HG02885 (cell line): ENCODE results near the gene HSPB7.
"Not testable (repeated sequence)": the region's sequence is repeated elsewhere in the genome, so short reads cannot be mapped to it uniquely, and the experiment has no call there.

ENCODE experiments used
- ATAC-seq: cut with Tn5 transposase; IDR thresholded peaks from one replicate; pipeline ENCODE4 v1.9.1; 2021; ENCODE audit warnings: mild to moderate bottlenecking; ENCODE audit not compliant: unreplicated experiment, poor library complexity

Gene HSPB7

GRCh38 chr1:16009678-16010077 lies 8.2 kb downstream of the HSPB7 start:
- ATAC-seq = no peak

GRCh38 chr1:16009030-16009460 lies 8.8 kb downstream of the HSPB7 start:
- no peak for ATAC-seq

GRCh38 chr1:16007671-16008341 lies 10.0 kb downstream of the HSPB7 start:
- no peak for ATAC-seq

DNA sequence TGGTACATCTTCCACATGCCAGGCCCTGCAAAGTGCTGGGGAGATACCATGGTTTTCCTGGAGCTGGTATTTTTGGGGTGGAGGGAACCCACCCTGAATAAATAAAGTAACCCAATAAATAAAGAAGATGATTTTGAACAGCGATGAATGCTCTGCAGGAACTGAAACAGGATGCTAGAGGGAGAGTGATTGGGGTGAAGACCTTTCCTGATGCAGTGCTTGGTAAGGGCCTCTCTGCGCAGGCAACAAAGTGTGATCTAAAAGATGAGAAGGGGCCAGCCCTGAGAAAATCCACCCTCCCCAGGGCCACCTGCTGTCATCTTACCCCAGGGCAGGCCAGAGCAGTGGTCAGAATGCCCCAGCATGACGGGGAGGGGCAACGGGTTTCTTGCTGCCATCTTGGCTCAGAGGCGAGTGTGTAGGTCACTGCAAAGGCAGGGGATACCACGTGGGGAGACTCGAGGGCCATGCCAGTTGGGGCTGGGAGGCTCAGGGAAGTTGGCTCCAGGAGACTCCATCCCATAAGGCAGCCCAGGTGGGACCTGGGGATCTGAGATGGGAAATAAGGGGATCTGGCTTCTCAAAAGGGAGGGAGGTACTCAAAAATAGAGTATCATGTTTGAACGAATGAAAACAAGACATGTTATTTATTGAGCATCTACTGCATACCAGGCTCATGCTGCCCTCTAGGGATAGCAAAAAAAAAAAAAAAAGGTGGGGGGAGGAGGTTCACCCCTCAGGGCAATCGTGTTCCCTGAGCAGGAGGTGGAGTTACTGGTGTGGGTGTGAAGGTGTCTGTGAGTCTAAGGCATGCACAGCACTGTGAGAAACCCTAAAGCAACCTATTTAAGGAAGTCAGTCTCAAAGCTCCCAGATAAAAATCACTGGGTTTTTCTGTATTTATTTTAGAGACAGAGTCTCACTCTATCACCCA lies 11.0 kb downstream of the HSPB7 start:
- ATAC-seq = no peak

DNA sequence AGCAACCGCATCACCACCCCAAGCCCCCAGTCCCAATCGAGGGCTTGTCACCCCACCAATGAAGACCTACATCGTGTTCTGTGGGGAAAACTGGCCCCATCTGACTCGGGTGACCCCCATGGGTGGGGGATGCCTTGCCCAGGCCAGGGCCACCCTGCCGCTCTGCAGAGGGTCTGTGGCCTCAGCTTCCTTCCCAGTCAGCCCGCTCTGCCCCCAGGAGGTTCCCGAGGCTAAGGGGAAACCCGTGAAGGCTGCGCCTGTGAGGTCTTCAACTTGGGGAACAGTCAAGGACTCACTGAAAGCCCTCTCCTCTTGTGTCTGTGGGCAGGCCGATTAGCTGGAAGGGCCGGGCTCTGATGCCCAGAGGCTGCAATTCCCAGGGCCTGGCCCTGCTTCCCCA lies 11.8 kb downstream of the HSPB7 start:
- no peak for ATAC-seq

DNA sequence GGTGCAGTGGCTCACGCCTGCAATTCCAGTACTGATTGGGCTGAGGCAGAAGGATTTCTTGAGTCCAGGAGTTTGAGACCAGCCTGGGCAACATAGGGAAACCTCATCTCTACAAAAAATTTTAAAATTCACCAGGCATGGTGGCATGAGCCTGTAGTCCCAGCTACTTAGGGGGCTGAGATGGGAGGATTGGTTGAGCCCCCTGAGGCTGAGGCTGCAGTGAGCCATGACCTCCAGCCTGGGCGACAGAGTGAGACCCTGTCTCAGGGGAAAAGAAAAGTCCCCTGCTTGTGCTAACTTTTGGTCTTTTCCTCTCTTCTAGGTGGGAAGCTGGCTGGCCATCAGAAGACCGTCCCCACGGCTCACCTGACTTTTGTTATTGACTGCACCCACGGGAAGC lies 12.2 kb downstream of the HSPB7 start:
- no peak for ATAC-seq

GRCh38 chr1:16001274-16001673 lies 16.6 kb downstream of the HSPB7 start:
- not testable (repeated sequence) for ATAC-seq

GRCh38 chr1:15998929-15999328 lies 18.9 kb downstream of the HSPB7 start:
- no peak for ATAC-seq

GRCh38 chr1:15997637-15998280 lies 20.1 kb downstream of the HSPB7 start:
- no peak for ATAC-seq

DNA sequence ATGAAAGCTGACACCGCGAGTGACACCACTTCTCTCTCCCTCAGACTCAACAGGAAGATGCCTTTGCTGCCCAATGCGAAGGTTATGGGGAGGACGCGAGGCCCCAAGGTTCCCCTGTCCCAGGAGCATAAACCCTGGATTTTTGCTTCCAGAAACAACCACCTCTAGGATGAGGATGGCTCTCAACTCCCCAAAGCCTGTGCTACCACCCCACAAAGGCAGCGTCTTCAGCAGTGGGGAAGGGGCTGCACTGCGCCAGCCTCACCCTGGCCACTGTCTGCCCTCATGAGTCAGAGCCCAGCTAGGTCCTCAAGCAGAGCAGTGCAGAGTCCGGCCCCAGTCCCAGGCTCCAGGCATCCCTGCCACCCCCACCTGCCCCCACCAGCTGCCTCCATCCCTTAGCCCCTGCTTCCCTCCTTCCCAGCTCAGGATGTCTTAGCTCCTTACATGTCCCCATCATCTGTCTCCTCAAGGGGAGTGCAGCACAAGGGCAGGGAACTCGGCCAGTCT lies 20.7 kb downstream of the HSPB7 start:
- ATAC-seq = no peak

DNA sequence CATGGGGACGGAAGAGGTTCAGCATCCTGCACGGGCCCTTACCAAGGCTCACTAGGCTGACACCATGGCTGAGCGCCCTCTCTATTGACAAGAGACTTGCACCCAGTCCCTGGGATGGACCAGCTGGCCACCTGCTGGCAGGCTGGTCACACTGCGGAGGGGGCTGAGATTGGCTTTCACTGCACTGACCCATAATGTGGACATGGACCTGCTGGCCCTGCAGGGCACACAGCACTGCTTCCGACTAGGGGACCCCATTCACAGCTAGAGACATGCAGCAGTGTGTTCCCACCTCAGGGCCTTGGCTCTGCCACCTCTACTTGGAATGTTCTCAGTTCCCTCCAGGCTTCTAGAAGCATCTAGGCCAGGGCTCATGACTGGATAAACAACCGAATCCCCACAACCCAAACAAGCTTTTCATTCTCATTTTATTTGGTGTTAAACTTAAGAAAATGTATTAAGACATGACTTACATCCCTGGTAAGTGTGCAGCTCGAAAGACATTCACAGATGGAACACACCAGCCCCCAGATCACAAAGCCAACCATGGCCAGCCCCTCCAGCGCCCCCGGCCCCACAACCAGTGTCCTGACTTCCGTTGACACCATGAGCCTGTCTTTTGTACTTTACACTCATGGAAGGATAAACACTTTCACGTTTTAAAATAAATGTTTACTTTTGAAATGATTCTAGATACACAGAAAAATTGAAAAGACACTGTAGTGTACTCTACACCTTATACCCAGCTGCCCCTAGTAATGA lies 23.1 kb downstream of the HSPB7 start:
- no peak for ATAC-seq

- no peak for ATAC-seq
Observed at GRCh38 chr1:15994081-15994480, 23.8 kb downstream of the HSPB7 start.

DNA sequence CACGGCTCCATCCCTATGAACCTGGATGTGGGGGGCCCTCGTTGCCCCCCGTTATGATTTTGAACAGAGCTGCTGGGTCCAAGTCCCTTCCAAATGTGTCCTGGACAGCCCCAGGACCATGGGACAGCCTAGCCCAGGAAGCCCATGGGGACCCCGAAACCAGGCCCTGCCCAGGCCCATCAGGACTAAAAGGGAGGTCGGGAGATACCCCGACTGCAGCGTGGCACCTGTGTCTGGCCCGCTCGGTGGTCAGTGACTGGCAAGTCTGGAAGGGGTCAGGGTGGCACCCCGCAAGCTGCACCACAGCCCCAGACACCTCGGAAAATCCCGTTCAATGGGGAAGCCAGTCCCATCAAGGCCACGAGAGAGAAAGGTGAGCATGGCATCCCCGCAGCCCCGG lies 24.2 kb downstream of the HSPB7 start:
- ATAC-seq = no peak

GRCh38 chr1:15992582-15993500 lies 25.0 kb downstream of the HSPB7 start:
- no peak for ATAC-seq

GRCh38 chr1:15992187-15992553 lies 25.7 kb downstream of the HSPB7 start:
- ATAC-seq = no peak

- no peak for ATAC-seq
Observed at GRCh38 chr1:15991427-15992186, 26.2 kb downstream of the HSPB7 start.

DNA sequence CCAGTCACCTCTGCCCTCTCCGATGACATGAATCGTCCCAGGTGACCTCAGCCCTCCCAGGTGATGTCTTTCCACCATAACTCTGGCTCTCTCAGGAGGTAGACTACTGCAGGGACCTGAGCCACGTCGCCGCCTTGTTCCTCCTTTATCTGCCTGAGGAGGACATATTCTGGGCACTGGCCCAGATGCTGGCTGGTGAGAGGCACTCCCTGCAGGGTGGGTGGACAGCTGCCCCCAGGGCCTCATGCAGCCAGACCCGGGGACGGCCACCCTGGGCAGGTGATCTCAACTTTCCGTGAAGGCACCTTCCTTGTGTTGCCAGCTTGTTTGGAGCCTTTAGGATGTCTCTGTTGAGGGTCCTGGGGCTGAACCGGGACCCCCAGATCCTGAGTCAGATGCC lies 28.1 kb downstream of the HSPB7 start:
- no peak for ATAC-seq
